Colon (tissue), 2 donors: ENCODE measurements around the gene GABRE.

Source experiments
- FAIRE-seq: peaks from 2 replicates; lab custom pipeline; 2012; peaks lifted over from hg19 to GRCh38; lab: Jason Lieb, UNC
- donor health status: control.
- donor health status: control.

Gene GABRE, protein sequence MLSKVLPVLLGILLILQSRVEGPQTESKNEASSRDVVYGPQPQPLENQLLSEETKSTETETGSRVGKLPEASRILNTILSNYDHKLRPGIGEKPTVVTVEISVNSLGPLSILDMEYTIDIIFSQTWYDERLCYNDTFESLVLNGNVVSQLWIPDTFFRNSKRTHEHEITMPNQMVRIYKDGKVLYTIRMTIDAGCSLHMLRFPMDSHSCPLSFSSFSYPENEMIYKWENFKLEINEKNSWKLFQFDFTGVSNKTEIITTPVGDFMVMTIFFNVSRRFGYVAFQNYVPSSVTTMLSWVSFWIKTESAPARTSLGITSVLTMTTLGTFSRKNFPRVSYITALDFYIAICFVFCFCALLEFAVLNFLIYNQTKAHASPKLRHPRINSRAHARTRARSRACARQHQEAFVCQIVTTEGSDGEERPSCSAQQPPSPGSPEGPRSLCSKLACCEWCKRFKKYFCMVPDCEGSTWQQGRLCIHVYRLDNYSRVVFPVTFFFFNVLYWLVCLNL

DNA sequence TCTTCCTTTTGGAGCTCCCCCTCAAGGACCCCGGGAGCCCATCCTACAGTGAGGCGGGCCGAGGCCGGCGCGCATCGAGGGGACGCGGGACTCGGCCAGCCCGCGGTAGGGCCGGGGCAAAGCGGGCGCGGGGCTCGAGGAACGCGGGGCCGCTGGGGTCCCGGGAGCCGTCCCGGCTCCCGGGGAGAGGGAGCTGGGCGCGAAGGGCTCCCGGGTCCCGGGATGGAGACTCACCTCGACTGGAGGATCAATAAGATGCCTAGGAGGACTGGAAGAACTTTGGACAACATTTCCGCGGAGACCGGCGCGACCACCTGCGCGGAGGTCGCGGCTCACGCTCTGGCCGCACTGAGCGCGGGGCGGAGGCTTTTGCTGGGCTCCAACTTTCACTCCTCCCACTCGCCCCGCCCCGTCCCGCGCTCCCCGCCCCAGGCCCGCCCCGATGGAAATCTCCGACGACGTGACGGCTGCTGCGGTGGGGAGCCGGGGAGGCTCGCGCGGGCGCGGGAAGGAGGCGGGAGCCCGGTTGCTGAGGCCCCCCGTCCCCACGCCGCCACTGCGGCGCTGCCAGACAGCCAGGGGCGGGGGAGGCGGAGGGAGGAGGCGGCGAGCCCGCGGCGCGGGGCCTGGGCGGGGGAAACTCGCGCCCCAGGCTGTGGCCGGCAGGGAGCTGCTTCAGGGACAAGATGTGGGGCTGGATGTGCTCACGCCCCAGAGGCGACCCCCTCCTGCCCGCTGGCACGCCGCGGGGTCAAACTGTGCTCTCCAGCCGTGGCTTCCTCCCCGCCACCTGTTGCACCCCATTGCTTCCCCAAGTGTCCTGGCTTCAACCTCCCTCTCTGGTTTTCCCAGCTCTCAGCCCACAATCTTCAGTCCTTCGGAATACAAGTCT is at the start of gene GABRE:
GABRE (minus strand) TSS at position 341 of the 892 bp plus-strand sequence; CDS start at position 290, 51 bp downstream.
- no peak for FAIRE-seq

DNA sequence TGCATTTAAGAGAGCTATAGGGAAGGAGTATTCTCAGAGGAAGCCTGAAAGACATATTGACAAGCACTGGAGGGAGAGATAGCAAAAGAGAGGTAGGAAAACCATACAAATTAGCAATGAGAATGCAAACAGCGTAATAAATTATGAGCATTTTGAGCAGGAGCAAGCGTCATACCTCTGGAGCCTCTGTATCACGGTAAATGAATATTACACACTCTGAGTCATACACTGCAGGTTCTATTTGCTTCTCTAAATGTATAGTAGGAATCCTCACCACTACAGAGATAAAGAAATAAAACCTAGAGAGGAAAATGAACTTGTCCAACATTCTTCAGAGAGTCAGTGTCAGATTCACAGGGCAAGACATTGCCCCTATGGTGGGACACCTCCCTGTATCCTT is 46.4 kb upstream of the GABRE start:
- no peak for FAIRE-seq

DNA sequence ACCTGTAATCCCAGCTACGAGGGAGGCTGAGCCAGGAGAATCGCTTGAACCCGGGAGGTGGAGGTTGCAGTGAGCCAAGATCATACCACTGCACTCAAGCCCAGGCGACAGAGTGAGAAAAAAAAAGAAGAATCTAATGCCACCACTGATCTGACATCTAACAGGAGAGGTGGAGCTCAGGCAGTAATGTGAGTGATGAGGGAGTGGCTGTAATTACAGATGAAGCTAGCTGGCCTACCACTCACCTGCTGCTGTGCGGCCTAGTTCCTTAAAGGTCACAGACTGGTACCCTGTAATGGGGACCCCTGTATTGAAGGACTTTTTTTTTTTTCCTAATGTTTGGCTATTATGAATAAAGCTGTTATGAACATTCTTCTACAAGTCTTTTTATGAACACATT is 25.3 kb upstream of the GABRE start:
- FAIRE-seq, result no peak

DNA sequence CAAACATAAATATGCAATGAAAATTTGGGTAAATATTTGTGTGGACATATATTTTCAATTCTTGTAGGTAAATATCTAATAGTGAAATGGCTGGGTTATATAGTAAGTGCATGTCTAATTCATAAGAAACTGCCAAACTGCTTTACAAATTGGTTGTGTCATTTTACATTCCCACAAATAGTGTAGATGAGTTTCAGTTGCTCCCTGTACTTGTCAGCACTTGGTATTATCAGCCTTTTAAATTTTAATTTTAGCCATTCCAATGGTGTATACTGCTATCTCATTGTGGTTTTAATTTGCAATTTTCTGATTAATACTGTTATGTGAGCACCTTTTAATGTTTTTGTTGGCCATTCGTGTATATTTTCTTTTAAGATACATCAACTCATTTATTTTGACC is 23.1 kb upstream of the GABRE start:
- peak; percentile 64 for FAIRE-seq

DNA sequence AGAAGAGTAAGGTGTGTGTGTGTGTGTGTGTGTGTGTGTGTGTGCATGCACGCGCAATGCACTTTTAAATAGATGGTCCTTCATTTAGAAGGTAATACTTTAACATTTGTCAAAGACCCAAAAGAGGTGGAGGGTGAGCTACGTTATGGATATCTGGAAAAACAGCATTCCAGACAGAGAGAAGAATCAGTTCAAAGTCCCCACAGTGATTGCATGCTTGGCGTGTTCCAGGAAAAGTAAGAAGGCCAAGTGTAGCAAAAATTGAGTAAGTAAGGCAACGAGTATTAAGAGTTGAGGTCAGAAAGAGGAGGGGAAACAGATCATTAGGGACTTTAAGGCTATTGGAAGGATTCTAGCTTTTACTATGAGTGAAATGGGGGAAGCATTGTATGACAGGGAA is 21.9 kb upstream of the GABRE start:
- FAIRE-seq, result no peak

DNA sequence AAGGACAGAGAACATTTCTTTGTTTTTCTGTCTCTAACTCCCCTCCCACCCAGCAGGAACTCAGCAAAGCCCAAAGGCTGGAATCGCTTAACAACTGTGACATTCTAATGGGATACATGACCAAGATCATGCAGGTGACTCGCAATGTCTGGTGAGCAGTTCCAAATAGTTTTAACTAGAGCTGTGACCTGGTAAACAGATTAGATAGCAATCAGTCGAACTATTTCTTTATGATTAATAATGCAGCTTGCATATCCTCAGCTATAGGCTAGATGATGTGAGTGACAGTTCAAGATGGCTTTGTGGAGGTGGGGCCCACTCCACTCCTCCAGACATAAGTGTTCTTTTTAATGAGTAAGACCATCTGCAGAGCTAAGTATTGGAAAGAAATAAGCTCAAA is 20.0 kb upstream of the GABRE start:
- FAIRE-seq, result no peak

DNA sequence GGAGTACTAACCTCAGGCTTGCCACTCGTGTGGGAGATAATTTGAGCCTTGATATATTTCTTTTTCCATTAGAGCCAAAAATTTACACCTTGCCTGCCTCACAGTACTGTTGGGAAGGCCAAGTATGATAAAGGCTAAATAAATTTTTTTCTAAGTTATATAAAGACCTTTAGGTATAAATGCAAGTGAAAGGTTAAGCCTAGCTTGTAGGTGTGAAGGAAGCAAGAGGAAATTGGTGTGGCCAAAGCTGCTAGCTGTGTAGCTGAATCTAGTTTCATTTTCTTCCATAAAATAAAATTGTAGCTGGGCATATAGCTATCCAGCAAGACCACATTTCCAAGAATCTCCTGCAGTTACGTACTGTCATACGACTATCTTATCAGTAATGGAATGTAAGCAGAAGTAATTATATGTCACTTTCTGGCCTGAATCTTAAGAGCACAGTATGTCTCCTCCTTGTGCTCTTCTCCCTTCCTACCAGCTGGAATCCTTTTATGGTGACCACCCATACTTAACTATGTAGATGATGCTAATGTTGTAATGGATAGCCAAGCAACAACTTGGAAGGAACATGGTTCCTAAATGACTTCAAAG is 14.3 kb upstream of the GABRE start:
- FAIRE-seq, result no peak

DNA sequence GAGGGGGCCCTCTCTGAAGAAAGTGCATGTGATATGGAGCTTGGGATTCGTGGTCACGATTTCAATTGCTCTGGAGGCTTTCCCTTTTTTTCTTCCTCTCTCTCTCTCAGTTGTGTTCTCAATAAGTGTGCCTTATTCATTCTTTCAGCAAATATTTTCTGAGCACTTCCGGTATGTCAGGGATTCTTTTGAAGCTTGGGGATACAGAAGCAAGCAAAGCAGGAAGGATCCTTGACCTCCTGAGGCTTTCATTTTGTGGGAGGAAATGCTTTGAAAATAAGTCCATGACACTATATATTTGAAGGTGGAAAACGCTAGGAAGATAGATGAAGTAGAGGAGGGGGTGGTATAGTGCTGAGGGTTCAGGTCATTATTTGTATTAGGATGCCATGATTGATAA is 12.6 kb upstream of the GABRE start:
- FAIRE-seq, result no peak

DNA sequence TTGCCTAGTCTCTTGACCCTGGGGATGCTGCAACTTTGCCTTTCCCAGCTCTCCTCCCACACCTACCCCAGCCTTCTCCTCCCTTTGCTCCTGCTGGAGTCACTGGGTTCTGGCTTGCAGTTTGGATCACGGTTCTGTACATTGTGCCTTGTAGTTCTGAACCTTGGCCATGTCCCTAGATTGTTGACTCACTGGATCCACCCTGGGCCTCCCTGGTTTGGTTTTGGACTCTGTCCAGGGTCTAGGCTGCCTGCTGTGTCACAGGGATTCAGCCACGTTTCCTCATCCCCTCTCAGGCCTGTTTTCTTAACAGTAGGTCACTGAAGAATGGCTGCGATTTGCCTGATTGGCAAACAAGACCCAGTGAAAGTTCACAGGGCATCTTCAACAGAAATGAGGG is 11.5 kb upstream of the GABRE start:
- no peak for FAIRE-seq

DNA sequence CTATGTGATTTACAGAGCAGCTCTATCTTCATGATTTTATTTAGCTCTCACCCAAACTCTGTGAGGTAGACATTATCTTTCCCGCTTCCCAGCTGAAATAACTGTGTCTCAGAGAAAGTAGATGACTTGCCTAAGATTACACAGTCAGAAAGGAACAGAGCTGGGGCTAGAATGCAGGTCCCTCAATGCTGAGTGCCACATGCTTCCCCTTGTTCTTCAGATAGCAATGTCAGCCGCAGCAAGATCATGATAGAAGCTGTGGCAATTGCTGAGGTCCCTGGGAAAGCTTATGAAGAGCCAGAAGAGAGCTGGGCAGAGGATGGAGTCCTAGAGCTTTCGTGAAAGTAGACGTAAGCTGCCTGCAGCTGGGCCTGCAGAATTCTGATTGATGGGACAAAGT is 11.1 kb upstream of the GABRE start:
- FAIRE-seq, result no peak

DNA sequence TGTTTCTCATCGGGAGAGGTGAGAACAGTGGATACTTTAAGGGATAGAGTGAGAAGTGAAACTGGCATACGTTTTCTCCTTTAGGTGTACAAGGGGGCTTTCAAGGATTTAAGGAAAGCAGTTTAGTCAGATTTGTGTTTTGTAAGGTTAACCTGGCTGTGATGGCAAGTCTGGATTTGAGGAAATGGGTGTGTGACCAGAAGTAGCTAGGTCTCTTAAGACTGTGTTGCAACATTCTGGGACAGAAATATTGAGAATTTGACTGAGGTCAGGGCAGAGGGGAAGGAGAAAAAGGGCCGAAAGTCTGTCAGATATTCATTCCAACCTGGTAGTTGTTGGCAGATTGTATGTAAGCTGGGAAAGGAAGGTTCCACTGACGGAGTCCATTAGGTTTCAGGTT is 10.4 kb upstream of the GABRE start:
- no peak for FAIRE-seq

DNA sequence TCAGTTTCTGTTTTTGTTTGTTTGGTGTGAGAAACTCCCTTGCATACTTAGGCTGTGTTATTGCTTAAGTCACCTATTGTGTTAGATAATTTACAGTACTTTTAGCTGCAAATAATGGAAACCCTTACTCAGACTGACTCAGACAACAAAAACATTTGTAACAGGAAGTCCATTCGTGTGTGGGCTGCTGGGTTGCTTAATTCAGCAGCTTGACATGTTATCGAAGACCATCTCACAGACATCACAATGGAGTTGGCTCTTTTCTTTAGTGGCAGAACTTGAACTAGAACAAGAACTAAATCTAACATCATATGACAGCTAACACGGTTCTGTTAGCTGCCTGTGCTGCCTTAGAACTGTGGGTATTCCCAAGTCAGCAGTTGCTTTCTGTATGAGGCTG is 9.9 kb upstream of the GABRE start:
- FAIRE-seq, result no peak

DNA sequence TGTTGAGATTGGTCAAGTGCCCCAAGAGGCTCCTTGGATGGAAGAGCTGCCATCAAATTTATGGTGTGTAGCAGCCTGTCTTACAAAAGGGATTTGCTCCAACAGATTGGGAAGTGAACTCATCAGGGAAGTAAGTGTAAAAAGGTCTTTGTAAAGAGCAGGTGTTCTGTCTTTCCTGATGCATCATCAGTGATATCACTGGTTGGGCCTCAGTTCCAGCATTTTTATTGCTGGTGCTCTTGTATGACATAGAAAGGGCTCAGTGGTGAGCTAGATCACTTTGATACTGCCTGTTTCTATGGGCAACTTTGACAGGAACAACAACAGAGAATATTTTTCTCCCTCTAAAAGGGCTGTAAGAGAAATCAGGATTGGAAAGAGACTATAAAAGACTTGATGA is 8.7 kb upstream of the GABRE start:
- no peak for FAIRE-seq

DNA sequence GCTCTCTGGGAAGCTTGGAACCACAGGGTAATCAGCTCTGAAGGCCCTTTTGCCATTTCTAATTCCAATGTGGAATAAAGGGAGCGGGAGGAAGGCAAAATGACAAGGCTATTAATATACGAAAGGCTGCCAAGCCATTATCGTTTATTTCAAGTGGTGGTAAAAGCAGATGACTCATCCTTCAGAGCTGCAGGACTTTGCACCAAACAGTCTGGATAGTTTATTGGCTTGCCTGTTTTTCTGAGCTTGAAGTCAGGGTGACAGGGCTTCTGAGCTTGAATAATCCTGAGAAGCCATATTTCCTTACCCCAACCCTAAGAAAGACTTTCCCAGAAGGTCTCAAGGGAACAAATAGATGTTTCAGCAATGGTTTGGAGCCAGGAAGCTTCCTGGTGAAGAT is 7.7 kb upstream of the GABRE start:
- FAIRE-seq, result no peak

DNA sequence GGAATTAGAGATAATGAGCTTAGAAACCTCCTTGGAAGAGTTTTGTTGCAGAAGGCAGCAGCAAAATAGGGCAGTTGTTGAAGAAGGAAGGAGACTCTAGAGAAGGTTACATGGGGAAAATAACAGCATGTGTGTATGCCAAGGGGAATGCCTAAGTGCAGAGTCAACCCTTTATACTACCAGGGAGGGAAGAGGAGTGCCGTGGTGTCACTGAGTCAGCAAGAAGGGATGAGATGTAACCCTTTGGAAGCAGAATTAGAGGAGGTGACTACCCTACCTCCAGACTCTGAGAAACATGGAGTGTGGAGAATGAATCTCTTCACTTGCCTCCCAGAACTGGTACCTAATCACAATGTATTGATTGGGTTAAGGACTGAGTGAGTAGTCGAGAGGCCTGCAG is 6.7 kb upstream of the GABRE start:
- FAIRE-seq, result no peak

DNA sequence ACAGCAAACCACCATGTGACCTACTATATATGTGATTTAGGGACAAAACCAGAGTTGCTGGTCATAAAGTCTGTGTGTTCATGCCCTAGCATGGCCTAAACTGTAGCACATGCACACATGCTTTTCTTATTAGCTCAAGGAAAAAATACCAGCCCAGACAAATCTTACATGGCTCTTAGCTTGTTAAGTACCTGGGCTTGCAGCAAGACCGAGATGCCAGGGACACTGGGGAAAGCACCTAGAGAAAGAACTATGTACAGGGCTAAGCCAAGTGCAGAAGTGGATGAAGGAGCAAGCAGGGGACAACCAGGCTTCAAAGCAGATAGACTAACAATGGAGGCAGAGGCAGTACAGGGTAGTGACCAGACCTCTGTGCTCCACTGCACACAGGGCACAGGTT is 3.4 kb upstream of the GABRE start:
- FAIRE-seq, result no peak

DNA sequence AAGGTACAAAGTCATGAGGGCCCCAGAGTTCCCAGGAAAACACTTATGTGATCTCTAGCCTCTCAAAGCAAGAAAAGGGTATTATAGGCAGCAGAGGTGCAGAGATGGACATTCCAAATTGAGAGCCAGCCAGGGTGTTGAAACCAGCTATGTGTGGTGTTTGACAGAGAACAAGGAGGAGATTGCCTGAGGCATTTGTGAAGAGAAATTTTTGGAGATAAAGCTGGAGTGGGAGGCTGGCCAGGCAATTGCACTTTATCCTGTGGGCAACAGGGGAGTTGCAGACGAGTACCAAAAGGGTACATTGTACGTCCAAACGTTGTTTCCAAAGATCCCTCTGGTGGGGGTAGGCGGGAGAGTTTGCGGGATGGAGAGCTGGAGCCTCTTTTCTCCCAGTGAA is 2.5 kb upstream of the GABRE start:
- no peak for FAIRE-seq

DNA sequence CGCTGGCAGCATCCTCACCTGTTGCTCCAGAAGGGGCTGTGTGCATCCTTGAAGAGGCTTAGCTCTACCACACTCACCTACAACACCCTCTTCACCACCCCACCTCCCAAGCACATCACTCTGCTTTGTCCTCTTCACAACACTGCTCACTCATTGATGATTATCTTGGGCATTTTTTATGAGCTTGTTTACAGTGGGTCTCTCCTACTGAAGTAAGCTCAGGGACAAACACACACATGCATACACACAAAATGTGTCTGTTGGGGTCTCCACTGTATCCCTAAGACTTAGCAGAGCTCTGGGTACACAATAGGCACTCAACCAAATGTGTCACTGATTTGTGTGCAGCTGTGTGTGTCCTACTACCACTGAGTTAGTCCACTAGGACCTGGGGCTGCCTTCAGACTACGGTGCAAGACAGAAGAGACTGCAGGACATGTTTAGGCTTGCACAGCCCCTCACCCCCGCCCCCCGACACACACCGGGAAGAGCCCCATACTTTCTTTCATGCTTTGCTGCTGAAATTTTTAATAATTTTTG is 1.3 kb upstream of the GABRE start:
- no peak for FAIRE-seq

DNA sequence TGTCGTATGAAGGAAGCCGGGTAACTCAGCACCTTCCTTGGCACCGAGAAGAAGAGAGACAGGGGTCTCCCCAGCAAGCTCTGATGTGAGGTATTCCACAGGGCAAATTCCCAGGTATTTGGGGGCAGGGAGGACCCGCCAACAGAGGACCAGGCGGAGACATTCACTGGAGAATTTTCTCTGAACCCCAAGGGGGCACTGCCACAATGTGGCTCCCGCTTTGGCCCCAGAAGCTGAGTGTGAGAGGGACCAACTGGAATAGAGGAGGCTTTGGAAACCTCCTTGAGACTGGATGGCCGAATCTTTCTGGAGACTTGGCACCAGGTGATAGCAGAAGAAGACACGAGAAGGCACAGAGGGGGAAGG is 735 bp upstream of the GABRE start:
- FAIRE-seq, result no peak

DNA sequence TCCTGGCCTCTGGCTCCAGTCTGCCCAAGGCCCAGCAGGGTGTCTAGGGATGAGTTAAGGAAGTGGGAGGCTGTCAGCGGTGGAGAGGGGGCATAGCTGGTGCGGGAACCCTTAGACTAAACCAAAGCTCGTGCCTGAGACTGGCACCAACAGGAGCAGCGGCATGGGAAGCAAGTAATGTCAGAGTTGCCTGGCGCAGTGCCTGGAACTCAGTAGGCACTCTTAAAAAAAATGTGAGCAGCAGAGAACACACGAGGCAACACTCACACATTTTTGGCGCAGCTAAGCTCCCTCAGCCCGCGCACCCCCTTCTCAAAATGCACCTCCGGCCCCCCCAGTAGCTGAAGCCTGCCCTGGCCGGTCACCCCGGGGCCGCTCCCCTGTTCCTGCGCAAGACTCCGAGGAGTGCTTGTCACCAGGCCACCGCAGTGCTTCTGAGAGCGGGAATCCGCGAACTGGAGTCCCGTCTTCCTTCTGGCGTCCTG is 583 bp downstream of the GABRE start:
- no peak for FAIRE-seq

DNA sequence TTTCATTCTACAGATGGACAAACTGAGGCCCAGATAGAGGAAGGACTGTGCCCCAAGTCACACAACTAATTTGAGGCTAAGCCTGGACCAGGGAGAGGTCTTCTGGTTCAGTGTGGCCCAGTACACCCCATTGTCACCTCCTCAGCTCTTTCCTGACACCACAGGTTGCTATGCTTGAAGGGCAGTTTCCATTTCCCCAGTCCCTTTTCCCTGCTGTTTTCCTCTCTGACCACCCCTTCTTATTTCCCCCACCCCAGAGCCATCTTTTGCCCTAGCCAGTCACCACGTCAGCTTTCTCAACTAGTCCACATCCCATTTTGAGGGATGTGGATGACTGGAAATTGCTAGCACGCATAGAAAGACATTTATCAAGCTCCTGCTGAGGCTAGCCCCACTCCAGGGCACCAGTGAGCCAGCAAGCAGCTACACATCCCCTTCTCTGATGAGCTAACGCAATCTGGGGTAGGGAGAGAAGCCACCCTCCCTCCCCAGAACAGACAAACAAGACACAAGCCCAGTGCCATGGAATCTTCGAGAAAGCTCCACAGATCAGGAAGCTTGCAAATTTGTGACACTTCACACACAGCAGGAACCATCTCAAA is 1.3 kb downstream of the GABRE start:
- no peak for FAIRE-seq

DNA sequence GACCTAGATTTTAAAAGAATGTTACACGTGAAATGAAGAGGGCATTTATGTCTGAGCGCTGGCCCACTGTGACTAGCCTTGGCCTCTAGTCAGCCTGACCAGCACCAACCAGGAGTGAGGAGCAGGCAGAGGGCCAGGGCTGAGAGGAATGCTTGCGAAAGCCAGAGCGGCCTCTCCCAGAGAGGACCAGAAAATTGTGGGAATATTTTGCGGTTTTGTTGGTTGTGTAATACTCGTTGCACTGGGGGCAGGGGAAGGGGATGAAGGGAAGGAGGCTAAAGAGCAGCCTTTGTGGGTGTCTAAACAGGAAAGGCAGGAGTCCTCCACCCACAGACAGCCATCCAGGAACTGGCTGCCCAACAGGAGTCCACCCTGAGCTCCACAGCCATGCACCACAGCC is 3.8 kb downstream of the GABRE start:
- FAIRE-seq, result no peak
